Measurements from ENCODE around the gene PRC1. TPM values are rescaled to one million over a fixed set of nuclear protein-coding genes. Genes with fewer than 3 reads are reported as not detected.

PRC1 gene
- total and polyA plus RNA-seq, 2 donors (not counting 1 experiment from before 2014, with no cell fraction given), result 9.4 to 11.6 TPM

DNA sequence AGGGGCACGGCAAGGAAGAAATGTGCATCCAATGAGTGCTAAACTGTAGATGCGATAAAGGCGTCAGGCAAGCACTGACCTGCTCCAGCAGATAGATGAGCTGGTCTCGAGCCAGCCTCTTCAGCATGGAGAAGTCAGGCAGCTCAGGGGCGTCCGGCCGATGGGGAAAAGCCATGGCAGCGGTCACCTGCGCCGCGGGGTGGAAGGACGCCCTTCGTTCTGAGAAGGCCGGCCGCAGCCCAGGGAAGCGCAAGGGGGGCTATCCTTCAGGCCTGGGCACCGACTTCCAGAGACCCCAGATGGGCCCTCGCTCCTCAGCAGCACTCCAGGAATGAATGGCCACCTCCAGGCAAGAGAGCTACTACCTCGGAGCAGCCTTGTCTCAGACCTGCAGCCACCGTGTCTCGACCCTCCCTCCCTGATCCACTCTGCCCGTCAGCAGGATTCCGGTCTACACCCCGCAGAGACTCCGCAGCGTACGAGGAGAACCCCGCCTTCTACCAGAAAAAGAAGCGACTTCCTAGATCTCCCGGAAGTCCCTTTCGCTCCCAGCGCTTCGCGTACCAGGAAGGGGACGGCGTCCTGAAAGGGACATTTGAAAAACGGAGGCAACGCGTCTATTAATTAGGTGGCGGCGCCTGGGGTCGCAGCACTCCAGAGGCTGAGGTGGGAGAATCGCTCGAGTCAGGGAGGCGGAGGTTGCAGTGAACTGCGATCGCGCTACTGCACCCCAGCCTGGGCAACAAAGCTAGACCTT lies 27.9 kb upstream of the PRC1 start, which contains the start of gene VPS33B:
TSS of gene VPS33B (minus strand) at position 520 of the 757 bp plus-strand sequence. CDS start at position 175, 345 bp downstream.
- intact Hi-C loops (cut with micrococcal nuclease), result loop anchor here (2.0 to 5.0 kb wide), 2 partner anchors 27 to 65 kb away; partner anchors contain the start of gene PRC1
- TF ChIP-seq, protein P1, sequence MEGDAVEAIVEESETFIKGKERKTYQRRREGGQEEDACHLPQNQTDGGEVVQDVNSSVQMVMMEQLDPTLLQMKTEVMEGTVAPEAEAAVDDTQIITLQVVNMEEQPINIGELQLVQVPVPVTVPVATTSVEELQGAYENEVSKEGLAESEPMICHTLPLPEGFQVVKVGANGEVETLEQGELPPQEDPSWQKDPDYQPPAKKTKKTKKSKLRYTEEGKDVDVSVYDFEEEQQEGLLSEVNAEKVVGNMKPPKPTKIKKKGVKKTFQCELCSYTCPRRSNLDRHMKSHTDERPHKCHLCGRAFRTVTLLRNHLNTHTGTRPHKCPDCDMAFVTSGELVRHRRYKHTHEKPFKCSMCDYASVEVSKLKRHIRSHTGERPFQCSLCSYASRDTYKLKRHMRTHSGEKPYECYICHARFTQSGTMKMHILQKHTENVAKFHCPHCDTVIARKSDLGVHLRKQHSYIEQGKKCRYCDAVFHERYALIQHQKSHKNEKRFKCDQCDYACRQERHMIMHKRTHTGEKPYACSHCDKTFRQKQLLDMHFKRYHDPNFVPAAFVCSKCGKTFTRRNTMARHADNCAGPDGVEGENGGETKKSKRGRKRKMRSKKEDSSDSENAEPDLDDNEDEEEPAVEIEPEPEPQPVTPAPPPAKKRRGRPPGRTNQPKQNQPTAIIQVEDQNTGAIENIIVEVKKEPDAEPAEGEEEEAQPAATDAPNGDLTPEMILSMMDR (IDR thresholded peaks at IDR 0.05), result no peak
- no peak for TF ChIP-seq EZH2 (IDR thresholded peaks at IDR 0.05; ENCODE audit: borderline replicate concordance, insufficient read depth, low read depth, low read length, poor library complexity, severe bottlenecking)
- Histone ChIP-seq H2AFZ (ENCODE audit: insufficient read depth, low read depth, low read length, poor library complexity, severe bottlenecking) (peak within 1 kb of the TSS; percentile 80), H3K4me3 (ENCODE audit: control extremely low read depth in 1 of 5, extremely low read depth in 1 of 5, insufficient read depth in 1 of 5, low read depth in 2 of 5, low read length in 4 of 5) (peak within 1 kb of the TSS; percentile 79 to 97 (median 92)), H3K4me1 (ENCODE audit: control insufficient read depth in 2 of 2, insufficient read depth in 2 of 2, low read length in 2 of 2) (peaks cover 15 to 17% of the 10 kb centered on the region in 2 donors), H3K9ac (ENCODE audit: low read length) (peak within 1 kb of the TSS; percentile 75), H3K36me3 (replicated peaks in 1 of 2; ENCODE audit: control extremely low read depth in 1 of 2, control insufficient read depth in 1 of 2, extremely low read depth in 1 of 2, insufficient read depth in 2 of 2, low read length in 1 of 2) (peaks cover 0 to 2% of the 10 kb centered on the region in 2 experiments), H3K4me2 (replicated peaks; ENCODE audit: low read depth, low read length, poor library complexity, severe bottlenecking) (peak within 1 kb of the TSS; percentile 75), H3K9me3 (ENCODE audit: control extremely low read depth in 1 of 3, control insufficient read depth in 2 of 3, insufficient read depth in 1 of 3, low read length in 2 of 3) (no peaks in the 10 kb centered on the region), H3K27me3 (replicated peaks in 1 of 4; ENCODE audit: control extremely low read depth in 1 of 4, control insufficient read depth in 3 of 4, insufficient read depth in 4 of 4, low read length in 3 of 4) (no peaks in the 10 kb centered on the region), H4K20me1 (ENCODE audit: control insufficient read depth, insufficient read depth, low read length, poor library complexity, severe bottlenecking) (no peaks in the 10 kb centered on the region), H3K27ac (ENCODE audit: low read length in 2 of 2) (peak within 1 kb of the TSS; percentile 62 to 69), H3K79me2 (ENCODE audit: control insufficient read depth, insufficient read depth, low read length) (peaks cover 33% of the 10 kb centered on the region)
- under 1% methylated on average over 42 of the region's 48 CpGs for WGBS (ENCODE audit: insufficient coverage)
- H3K4me1 Mint-ChIP-seq, result peaks cover 37% of the 10 kb centered on the region
- H3K4me3 Mint-ChIP-seq, result peak within 1 kb of the TSS; percentile 91
- ChIA-PET POLR2A (interaction anchor here (0.6 to 0.7 kb wide), 3 partner anchors 79 to 92 kb away, joined by 3 to 10 read pairs (median 7); partner anchors contain the start of gene UNC45A), CTCF (interaction anchor here (0.6 to 3.3 kb wide), 5 partner anchors 11 to 1734 kb away, joined by 3 to 27 read pairs (median 5); partner anchors contain the start of genes HDDC3 and RCCD1)
- ATAC-seq (ENCODE audit: low read depth) (peak; percentile 84), DNase-seq (peak; percentile 89)
- no peaks in the 10 kb centered on the region for H3K9me3 Mint-ChIP-seq (ENCODE audit: insufficient read depth)
- no peaks in the 10 kb centered on the region for H3K27me3 Mint-ChIP-seq
- peak within 1 kb of the TSS; percentile 89 for H3K27ac Mint-ChIP-seq
